Gastroesophageal sphincter (tissue), 4 donors: ENCODE measurements around the gene SMCO4. TPM values are rescaled to one million over a fixed set of nuclear protein-coding genes. Genes with fewer than 3 reads are reported as not detected.

Experiments
- ATAC-seq: fragments of 150-250 bp; one replicate; pipeline ENCODE4 v1.9.1; 2016; ENCODE audit warnings: mild to moderate bottlenecking, moderate library complexity
- H3K27ac ChIP-seq, 4 donors: fragments of 200-600 bp; sonication (generic) in 3 of 4; 1 replicate in 3 of 4; 2 replicates in 1 of 4; pipeline ENCODE4 v1.5.1; 2016 to 2019
- H3K27me3 ChIP-seq: fragments of 200-600 bp; sonication (generic); one replicate; pipeline ENCODE4 v1.5.1; 2019
- H3K36me3 ChIP-seq, 2 donors: fragments of 200-600 bp; sonication (generic); one replicate each; pipeline ENCODE4 v1.5.1; 2019; ENCODE audit warnings: control low read depth in 1 of 2
- H3K4me1 ChIP-seq, 3 donors: fragments of 200-600 bp; sonication (generic); 1 replicate in 2 of 3; 2 replicates in 1 of 3; pipeline ENCODE4 v1.5.1; 2016 to 2019; ENCODE audit warnings: control low read depth in 2 of 3
- H3K4me3 ChIP-seq, 2 donors: fragments of 200-600 bp; sonication (generic); one replicate each; pipeline ENCODE4 v1.5.1; 2019; ENCODE audit warnings: mild to moderate bottlenecking in 1 of 2, moderate library complexity in 1 of 2
- H3K9me3 ChIP-seq, 3 donors: fragments of 200-600 bp; sonication (generic); one replicate each; pipeline ENCODE4 v1.5.1; 2017 to 2019; ENCODE audit warnings: control low read depth in 2 of 3
- CTCF ChIP-seq, 4 experiments: fragments of 200-600 bp in 2 of 4; fragments of 450-650 bp in 2 of 4; sonication (generic) in 1 of 4; IDR thresholded peaks; one replicate each; pipeline ENCODE4 v1.5.1; 2017 to 2019; ENCODE audit warnings: antibody characterized with exemption in 4 of 4, mild to moderate bottlenecking in 2 of 4, moderate library complexity in 2 of 4
- EP300 ChIP-seq: sonication (generic); formaldehyde crosslinking; IDR thresholded peaks from one replicate; pipeline ENCODE4 v1.6.1; 2017; ENCODE audit warnings: antibody characterized with exemption, mild to moderate bottlenecking
- POLR2A ChIP-seq, 2 donors: fragments of 450-650 bp; IDR thresholded peaks; one replicate each; pipeline ENCODE4 v1.6.1; 2017; ENCODE audit warnings: antibody characterized with exemption in 2 of 2, mild to moderate bottlenecking in 2 of 2, moderate library complexity in 1 of 2
- POLR2AphosphoS5 ChIP-seq: sonication (generic); formaldehyde crosslinking; IDR thresholded peaks from one replicate; pipeline ENCODE4 v1.6.1; 2017; ENCODE audit warnings: antibody characterized with exemption
- WGBS, 2 donors: methylation state at CpG; one replicate each; pipeline ENCODE4 v1.1.5; 2018; ENCODE audit warnings: low coverage in 1 of 2; 5-methylcytosine and 5-hydroxymethylcytosine counted together
- total RNA-seq, 4 donors: library from RNA; depleted of rRNA; stranded (reverse); fragments of >200 nt; gene quantifications; one replicate each; pipeline ENCODE4 v1.1.0, GENCODE V29; 2016

The SMCO4 gene
- total RNA-seq, 4 donors from 2014 or later: 5.6 to 15.5 (median 11.6) TPM

GRCh38 chr11:93487032-93487483 is 56.1 kb downstream of the SMCO4 start:
- 59% methylated on average over 6 of the region's 7 CpGs; no CpG with 5 or more reads in 1 of the 2 donors for WGBS, 2 donors
- no peak overlapping the region for H3K27ac ChIP-seq

GRCh38 chr11:93485983-93486382 is 57.2 kb downstream of the SMCO4 start:
- TF ChIP-seq CTCF (IDR thresholded peaks at IDR 0.05): no peak
- TF ChIP-seq POLR2AphosphoS5: no peak
- TF ChIP-seq POLR2A (IDR thresholded peaks at IDR 0.05): no peak
- TF ChIP-seq EP300: no peak
- peaks cover 0 to 9% (median 3%) of the 10 kb centered on the region in 3 donors for H3K4me1 ChIP-seq
- 83% methylated on average over 1 of the region's 2 CpGs; no CpG with 5 or more reads in 1 of the 2 donors for WGBS, 2 donors
- ATAC-seq: no peak
- no peak overlapping the region for H3K27ac ChIP-seq
- H3K27me3 ChIP-seq: no peaks in the 10 kb centered on the region
- peaks cover 0 to 13% of the 10 kb centered on the region in 2 donors for H3K36me3 ChIP-seq
- no peaks in the 10 kb centered on the region for H3K9me3 ChIP-seq
- H3K4me3 ChIP-seq: no peak overlapping the region

More at GRCh38 chr11:93487032-93487483, 56.1 kb downstream of the SMCO4 start:
- Histone ChIP-seq H3K4me1 (peaks cover 0 to 9% (median 3%) of the 10 kb centered on the region in 3 donors), H3K27me3 (no peaks in the 10 kb centered on the region), H3K4me3 (no peak overlapping the region), H3K36me3 (peaks cover 0 to 13% of the 10 kb centered on the region in 2 donors), H3K9me3 (no peaks in the 10 kb centered on the region)
- ATAC-seq: no peak
- TF ChIP-seq CTCF (IDR thresholded peaks at IDR 0.05) (no peak), EP300 (no peak), POLR2A (IDR thresholded peaks at IDR 0.05) (no peak), POLR2AphosphoS5 (no peak)

GRCh38 chr11:93484716-93485115 is 58.5 kb downstream of the SMCO4 start:
- peaks cover 0 to 9% (median 3%) of the 10 kb centered on the region in 3 donors for H3K4me1 ChIP-seq
- TF ChIP-seq POLR2AphosphoS5 (no peak), EP300 (no peak), CTCF (IDR thresholded peaks at IDR 0.05) (no peak), POLR2A (IDR thresholded peaks at IDR 0.05) (no peak)
- no peaks in the 10 kb centered on the region for H3K9me3 ChIP-seq
- no peak overlapping the region for H3K27ac ChIP-seq
- WGBS, 2 donors: 19 to 39% methylated on average over 2 of the region's 3 CpGs
- peaks cover 0 to 13% of the 10 kb centered on the region in 2 donors for H3K36me3 ChIP-seq
- H3K4me3 ChIP-seq: no peak overlapping the region
- no peaks in the 10 kb centered on the region for H3K27me3 ChIP-seq
- ATAC-seq: no peak

GRCh38 chr11:93482556-93482955 is 60.6 kb downstream of the SMCO4 start:
- Histone ChIP-seq H3K4me1 (peaks cover 0 to 9% (median 3%) of the 10 kb centered on the region in 3 donors), H3K9me3 (no peaks in the 10 kb centered on the region), H3K27ac (no peak overlapping the region), H3K36me3 (peaks cover 0 to 11% of the 10 kb centered on the region in 2 donors), H3K4me3 (no peak overlapping the region), H3K27me3 (no peaks in the 10 kb centered on the region)
- TF ChIP-seq EP300 (no peak), POLR2AphosphoS5 (no peak), POLR2A (IDR thresholded peaks at IDR 0.05) (no peak)
- no peak for ATAC-seq
- 58 to 73% methylated on average over 7 to 9 of the region's 10 CpGs for WGBS, 2 donors

- no peaks in the 10 kb centered on the region for H3K9me3 ChIP-seq
- H3K27ac ChIP-seq: no peak overlapping the region
- peaks cover 0 to 11% of the 10 kb centered on the region in 2 donors for H3K36me3 ChIP-seq
- 83 to 86% methylated on average over 3 to 5 of the region's 6 CpGs for WGBS, 2 donors
- H3K27me3 ChIP-seq: no peaks in the 10 kb centered on the region
- no peak overlapping the region for H3K4me3 ChIP-seq
- H3K4me1 ChIP-seq: peaks cover 0 to 9% (median 3%) of the 10 kb centered on the region in 3 donors
- ATAC-seq: no peak
- TF ChIP-seq POLR2A (IDR thresholded peaks at IDR 0.05) (no peak), POLR2AphosphoS5 (no peak), CTCF (IDR thresholded peaks at IDR 0.05) (no peak)
Observed at GRCh38 chr11:93481696-93482095, 61.5 kb downstream of the SMCO4 start.
